Embryonic facial prominence (tissue), 1 donor: ENCODE results near the gene ZNF628.
A peak's percentile ranks its signal among the peaks of the same experiment; 100 is the strongest.
"Not testable (repeated sequence)": the region's sequence is repeated elsewhere in the genome, so short reads cannot be mapped to it uniquely, and the experiment has no call there.

Experiments
- DNase-seq: peaks from one replicate; pipeline ENCODE4 v3.0.0-alpha.2; 2016; ENCODE audit errors: extremely low spot score

The ZNF628 gene

DNA sequence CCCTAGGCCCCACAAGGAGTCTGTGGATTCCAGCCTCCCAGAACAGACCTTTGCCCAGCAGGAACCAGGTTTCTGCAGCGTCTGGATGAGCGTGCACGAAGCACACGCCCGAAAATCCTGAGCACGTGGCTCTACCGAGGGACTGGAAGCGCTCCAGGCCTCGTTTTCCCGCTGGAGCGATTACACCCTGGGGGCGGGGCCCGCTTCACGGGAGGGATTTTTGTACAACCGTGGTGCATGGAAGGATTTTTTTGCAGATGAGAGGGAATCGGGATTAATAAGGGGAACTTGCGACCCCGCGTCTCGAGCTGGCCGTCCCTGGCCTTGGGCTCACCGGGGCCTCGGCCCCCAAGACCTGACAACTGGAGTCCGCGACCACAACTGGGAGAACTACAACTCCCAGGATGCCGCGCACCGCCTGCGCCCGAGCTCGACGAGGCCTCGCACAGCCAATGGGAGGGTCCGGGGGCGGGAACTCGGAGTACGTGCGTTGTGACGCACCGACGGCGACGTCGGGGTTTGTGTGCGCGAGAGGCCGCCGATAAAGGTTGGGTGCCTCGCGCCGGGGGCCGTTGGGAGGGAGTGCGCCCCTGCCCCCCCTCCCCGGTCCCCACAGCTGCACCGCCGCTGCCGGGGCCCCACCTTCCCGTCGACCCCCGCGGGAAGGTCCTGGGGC is at the start of gene ZNF628:
ZNF628 (plus strand) TSS at position 518 of the 676 bp plus-strand sequence. CDS start 3,294 bp downstream, outside the sequence.
- peak; percentile 96 for DNase-seq

DNA sequence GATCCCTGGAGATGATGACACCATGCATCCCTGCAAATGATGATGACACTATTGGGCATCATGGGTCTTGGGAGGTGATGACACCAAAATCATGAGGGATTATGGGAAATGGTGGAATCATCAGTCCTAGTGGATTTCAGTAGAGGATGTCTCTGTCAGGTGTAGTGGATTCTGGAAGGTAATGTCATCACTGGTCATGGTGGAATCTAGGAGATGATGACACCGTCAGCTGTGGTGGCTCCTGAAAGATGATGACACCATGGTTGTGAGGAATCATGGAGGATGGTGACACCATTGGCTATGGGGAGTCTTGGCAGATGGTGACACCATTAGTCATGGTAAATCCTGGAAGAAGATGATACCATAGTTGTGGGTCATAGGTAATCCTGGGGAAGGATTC is 45.2 kb upstream of the ZNF628 start:
- no peak for DNase-seq

DNA sequence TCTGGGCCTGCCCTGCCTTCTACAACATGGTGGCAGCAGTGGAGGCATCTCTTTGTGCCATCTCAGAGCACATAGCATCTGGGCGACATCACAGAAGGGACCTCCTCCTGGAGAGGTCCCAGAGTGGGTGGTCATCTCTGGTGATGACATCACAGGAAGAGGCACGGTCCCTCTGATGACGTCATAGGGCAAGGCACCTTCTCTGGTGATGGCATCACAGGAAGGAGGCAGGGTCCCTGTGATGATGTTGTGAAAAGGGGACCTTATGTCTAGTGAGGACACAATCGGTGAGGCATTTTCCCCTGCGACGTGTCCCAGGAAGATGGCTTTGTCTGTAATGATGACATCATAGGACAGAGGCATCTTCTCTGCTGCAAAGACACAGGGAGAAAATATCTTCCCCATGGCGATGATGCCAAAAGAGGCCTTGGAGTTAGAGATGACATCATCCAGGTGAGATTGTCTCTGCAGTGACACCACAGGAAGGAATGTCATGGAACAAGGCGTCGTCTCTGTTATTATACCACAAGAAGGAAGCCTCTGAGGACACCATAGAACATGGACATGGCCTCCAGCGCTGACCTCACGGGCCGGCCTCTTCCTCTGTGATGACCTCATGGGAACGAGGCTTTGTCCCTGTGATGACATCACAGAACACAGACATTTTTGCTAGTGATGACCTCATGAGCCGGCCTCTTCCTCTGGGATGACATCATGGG is 44.0 kb upstream of the ZNF628 start:
- DNase-seq = no peak

DNA sequence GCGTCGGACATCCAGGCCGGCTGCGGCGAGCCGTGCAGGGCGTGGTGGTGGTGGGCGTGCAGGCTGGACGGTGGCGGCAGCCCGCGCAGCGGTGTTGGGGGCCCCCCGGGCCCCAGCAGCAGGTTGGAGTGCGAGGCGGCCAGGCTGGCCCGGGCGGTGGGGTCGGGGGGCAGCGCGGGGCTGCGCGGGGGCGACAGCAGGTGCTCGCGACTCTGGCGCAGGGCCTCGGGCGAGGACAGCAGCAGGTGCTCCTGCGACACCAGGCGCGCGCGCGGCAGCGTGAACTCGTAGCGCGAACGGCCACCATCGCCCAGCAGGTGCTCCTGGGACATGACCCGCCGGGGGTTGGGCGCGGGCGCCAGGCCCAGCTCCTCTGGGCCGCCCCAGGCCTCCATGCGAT is 43.1 kb upstream of the ZNF628 start:
- DNase-seq = no peak

DNA sequence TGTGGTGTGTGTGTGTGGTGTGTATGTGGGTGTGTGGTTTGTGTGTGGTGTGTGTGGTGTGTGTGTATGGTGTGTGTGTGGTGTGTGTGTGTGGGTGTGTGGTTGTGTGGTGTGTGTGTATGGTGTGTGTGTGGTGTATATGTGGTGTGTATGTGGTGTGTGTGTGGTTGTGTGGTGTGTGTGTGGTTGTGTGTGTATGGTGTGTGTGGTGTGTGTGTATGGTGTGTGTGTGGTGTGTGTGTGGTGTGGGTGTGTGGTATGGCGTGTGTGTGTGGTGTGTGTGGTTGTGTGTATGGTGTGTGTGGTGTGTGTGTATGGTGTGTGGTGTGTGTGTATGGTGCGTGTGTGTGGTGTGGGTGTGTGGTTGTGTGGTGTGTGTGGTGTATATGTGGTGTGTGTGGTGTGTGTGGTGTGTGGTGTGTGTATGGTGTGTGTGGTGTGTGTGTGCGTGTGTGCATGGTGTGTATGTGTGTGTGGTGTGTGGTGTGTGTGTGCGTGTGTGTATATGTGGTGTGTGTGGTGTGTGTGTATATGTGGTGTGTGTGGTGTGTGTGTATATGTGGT is 42.0 kb upstream of the ZNF628 start:
- DNase-seq = no peak

DNA sequence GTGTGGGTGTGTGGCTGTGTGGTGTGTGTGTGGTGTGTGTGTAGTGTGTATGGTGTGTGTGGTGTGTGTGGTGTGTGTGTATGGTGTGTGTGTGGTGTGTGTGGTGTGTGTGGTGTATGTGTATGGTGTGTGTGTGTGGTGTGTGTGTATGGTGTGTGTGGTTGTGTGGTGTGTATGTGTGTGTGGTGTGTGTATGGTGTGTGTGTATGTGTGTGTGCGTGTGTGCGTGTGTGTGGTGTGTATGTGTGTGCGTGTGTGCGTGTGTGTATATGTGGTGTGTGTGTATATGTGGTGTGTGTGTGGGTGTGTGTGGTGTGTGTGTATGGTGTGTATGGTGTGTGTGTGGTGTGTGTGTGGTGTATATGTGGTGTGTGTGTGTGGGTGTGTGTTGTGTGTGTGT is 41.4 kb upstream of the ZNF628 start:
- DNase-seq = no peak

DNA sequence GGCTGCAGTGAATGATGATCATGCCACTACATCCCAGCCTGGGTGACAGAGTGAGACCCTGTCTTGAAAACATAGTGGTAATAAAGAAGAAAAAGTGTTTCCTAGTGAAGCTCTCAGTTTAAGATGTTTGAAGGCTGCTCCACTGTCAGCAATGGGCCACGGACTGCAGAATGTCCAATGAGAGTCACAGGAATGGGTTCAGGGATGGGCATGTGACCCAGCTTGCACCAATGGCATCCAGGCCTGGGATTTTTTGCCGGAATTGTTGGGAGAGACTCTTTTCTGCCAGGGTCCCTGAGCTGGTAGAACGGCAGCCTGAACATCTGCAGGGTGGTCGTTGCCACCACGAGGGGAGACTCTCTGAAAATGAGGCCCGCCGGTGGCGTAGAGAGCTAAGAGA is 39.6 kb upstream of the ZNF628 start:
- no peak for DNase-seq

DNA sequence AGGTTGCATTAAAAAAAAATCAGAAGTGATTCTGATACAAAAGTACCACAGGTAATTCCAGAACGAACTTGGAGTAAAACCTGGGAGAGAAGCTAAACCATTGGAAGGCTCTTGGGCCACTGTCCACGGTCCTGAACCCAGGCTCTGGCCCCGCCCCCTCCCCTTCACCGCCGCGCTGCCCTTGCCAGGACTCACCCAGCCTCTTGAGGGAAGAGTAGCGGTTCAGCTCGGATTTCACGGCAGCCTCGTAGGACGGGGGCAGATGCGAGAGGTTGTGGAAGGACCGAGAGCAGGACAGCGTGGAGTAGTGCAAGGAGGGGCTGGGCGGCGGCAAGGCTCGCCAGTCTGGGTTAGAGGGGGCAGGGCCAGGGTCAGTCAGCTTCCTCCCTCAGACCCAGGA is 39.0 kb upstream of the ZNF628 start:
- no peak for DNase-seq

DNA sequence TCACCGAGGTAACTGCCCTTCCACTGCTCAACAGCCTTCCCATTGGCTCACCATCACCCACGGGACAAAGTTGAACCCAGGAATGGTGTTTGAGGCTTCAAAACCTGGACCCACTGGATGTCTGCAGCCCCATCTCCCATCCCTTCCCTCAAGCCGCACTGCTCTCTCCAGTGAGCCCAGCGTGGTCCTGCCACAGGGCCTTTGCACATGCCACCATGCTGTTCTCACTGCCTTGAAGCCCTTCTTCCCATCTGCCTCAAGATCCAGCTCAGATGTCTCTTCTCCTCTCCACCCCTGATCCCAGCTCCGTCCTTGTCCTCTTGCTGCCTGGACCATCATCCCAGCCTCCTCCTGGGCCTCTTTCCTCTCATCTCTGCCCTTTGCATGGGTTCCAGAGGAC is 37.4 kb upstream of the ZNF628 start:
- no peak for DNase-seq

DNA sequence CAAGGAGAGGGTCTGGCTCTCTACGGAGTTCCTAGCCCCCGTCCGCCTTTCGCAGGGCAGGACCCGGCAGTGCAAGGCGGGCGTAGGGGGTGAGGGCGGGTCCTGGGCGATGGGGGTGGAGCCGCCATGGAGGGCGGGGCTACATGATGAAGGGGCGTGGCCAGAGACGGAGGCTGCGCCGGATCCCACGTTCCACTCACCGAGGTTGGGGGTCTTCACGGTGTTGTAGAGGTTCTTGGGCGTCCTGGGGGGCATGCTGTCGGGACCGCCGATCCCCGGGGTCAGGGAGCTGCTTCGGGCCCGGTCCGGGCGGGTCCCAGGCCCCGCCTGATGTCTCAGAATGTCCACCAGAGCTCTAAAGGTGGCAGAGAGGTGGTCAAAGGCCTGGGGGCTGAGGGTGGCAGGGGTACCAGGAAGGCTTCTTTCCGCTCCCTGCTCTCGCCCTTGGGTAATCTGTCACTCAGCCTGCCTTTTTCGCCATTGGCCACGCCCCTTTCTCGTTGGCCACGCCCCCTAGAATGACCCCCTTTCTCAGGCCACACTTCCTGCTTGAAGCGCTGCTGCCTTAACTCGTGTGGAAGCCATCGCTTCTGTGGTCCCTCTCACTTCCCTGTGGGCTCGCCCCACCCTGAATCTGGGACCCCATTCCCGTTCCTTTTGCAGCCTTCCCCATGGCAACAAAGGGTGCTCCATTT is 35.9 kb upstream of the ZNF628 start:
- no peak for DNase-seq

DNA sequence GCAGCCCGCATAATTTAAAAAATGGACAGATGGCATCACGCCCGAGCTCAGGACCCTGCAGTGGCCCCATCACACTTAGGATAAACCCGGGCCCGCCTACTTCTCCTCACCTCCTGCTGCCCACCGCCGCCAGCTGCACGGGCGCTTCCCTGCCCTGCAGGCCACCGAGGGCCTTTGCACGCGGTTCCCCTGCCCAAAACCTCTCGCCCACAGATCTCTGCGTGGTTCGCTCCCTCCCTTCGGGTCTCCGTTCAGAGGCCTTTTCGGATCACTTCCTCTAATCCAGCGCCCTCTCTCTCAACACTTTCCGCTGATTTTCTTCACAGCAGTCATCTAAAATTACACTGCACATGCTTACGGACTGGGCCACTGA is 35.1 kb upstream of the ZNF628 start:
- DNase-seq = no peak

DNA sequence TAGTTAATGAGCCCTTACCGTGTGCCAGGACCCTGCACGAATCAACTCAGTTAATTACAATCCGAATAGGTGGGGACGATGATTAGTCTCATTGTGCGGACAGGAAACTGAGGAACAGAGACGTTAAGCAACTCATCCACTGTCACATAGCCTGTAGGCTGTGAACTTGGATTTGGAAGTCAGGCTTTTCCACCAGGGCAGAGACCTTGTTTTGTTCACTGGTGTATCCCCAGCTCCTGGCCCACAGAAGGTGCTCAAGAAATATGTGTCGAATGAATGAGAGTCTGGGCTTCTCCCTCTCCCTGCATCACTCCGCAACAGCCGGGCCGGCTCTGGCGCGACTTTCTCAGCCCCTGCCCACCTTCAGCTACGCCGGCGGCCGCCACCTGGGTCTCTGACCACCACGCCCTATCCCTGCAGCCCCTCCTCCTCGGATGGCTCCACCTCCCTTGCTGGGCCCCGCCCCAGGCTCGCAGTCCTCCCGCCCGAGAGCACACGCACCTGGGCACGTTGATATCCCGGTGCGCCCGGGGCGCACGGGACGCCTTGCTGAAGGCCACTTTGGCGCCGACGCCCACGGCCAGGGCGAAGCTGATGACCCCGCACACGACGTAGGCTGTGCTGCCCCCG is 34.6 kb upstream of the ZNF628 start:
- no peak for DNase-seq

DNA sequence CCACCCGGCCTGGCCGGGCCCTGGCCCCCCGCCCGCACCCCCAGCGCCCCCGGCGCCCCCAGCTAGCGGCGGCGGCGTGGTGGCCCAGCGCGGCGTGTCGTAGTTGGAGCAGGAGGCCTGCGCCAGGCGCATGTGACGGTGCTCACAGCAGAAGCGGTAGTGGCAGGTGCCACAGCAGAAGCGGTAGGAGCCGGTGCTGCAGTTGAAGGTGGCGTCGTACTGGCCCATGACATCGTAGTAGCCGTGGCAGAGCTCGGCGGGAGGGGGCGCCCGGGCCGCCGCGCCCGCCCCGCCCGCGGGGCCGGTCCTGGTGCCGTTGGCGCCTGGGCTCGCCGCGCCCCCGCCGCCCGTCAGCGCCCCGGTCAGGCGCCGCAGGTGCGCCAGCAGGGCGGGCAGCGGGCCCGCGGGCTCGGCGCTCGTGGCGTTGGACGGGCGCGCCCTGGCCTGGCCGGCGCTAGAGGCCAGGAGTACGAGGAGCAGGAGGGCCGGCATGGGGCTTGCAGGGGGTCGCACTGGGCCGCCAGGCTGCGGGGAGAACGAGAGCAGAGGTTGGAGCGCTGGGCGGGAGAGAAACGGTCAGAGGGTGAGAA is 34.0 kb upstream of the ZNF628 start:
- DNase-seq = no peak

DNA sequence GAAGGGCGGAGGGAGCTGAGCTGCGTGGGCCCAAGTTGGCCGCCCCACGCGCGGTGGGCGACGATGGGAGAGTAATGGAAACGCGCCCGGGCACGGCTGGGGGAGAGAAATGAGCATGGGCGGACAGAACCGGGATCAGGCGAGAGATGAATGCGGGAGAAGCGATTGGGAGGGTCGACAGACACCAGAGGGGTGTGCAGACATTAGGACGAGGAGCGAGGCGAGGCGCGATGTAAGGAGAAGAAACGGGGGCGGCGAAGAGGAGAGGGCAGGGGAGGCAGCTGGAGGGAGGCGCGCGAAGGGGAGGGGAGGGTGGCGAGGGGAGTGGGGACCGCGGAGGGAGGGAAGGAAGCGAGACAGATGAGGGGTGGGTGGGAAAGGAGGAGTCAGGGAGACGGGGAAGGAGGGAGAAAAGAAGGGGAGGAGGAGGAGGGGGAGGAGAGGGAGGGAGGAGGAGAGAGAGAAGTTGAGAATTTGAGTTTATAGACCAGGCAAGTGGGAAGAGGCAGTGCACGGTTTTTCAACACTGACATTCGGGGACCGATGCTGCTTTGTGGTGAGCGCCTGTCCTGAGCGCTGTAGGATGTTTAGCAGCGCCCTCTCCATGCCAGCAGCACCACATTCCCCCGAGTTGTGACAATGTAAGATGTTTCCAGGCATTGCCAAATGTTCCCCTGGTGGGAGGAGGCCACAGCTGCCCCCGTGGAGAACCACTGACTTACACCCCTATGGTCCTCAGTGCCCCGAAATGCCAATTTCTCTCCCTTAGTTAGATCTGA is 33.2 kb upstream of the ZNF628 start, which contains the start of gene SHISA7:
SHISA7 (minus strand) TSS at position 256 of the 779 bp plus-strand sequence. CDS start 437 bp downstream, outside the sequence.
- DNase-seq = no peak

DNA sequence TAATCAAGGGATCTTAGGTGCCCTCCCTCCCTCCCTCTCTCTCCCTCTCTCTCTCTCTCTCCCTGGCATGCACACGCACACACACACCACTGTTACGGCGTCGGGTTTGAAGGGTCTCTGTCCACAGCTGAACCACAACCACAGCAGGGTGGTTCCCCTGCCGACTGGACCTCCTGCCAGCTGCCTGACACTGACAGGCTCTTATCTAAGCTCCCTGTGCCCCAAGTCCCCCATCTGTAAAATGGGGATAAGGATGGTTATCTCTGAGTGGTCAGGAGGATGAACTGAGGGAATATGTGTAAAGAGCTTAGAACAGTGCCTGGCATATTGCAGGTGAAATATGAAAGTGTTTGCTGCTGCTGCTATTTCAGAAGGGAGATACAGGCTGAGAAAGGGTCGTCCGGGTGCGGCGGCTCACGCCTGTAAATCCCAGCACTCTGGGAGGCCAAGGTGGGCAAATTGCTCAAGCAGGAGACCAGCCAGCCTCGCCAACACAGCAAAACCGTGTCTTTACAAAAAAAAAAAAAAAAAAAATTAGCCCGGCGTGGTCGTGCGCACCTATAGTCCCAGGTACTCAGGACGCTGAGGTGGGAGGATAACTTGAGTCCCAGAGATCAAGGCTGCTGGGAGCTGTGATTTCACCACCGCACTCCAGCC is 32.5 kb upstream of the ZNF628 start:
- no peak for DNase-seq

DNA sequence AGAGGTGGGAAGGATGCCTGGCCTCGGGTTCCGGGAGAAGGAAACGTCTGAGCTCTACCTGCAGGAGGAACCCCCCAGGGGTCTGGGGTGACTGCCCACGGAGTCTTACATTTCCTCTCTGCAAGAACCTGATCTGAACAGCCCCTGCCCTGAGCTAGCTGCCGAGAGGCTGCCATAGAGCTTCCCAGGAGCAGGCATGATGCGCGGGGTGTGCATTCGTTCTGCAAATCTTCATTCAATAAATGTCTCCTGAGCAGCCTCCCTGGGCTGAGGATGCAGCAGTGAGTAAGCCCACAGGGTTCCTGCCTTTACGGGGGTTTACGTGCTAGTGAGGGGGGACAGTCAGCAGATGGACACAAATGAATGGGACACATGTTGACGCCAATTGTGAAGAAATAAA is 31.8 kb upstream of the ZNF628 start:
- DNase-seq = no peak

DNA sequence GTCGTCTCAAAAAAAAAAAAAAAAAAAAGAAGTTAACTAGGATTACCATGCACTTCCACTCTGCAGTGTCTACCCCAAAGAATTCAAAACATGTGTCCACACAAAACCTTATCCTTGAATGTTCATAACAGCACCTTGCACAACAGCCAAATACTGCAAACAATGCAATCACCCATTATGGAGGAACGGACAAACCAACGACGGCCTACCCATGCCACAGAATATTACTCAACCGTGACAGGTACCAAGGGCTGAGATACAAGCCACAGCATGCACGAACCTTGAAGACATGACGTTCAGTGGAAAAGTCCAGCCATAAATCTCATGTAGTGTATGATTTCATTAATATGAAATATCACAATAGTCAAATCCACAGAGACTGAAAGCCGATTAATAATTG is 30.4 kb upstream of the ZNF628 start:
- no peak for DNase-seq

DNA sequence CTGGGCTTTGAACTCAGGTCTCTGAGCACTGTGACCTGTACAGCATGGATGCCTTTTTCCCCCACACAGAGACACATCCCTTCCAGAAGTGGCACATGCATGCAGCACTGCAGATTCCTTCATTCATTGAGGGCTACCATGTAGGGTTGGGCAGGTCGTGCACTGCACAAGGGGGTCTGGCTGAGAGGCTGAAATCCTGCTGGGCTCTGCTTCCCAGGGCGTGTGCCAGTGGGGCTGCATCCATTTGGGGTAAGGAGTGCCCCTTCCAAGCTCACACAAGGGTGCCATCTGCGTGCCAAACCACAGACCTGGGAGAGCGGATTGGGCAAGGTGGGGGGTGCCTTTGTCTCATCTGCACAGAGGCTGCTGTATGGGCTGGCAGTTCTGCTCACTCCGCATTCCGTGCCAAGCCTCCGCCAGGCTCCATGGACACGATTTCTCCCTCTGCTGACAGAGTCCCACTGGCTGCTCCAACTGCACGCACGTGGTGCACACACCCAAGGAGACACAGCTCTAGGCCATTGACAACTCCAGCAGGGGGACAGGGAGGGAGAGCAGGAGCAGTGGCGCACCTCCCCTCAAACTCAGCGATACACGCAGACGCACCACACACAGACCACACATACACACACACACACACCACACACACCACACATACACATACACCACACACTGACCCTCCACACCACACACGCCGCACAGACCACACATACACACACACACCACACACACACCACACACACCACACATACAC is 28.8 kb upstream of the ZNF628 start:
- no peak for DNase-seq

DNA sequence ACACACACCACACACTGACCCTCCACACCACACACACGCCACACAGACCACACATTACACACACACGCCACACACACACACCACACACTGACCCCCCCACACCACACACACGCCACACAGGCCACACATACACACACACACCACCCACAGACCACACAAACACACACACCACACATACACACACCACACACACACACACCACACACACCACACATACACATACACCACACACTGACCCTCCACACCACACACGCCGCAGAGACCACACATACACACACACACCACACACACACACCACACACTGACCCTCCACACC is 28.3 kb upstream of the ZNF628 start:
- not testable (repeated sequence) for DNase-seq

DNA sequence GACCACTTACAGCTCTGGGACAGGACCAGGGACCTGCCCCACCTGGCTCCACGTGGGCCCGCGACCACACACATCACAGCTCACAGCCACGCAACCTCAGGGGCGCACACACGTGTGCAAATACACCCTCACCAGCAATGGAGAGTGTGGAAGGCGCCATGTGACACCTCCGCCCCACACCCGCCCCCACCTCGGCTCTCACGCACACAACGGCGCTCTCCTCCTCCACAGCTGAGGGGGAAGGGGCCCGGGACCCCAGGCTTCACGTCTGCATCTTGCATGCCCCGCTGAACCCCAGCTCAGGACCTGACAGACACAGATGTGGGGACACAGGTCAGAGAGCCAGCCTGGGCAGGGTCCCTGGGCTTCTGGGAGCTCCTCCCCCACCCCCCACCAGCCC is 26.9 kb upstream of the ZNF628 start:
- DNase-seq = no peak
